ENCODE measurements around the gene GOLT1A. TPM values are rescaled to one million over a fixed set of nuclear protein-coding genes. Genes with fewer than 3 reads are reported as not detected.
A peak's percentile ranks its signal among the peaks of the same experiment; 100 is the strongest.

Gene GOLT1A
- total RNA-seq, 1 donor from 2014 or later, result 4.2 TPM

GRCh38 chr1:204170494-204171155, 43.2 kb downstream of the GOLT1A start:
- H3K27ac Mint-ChIP-seq, result no peak overlapping the region
- peaks cover 4% of the 10 kb centered on the region for H3K4me1 Mint-ChIP-seq (ENCODE audit: low read depth)
- TF ChIP-seq CTCF (IDR thresholded peaks at IDR 0.05; ENCODE audit: unreplicated experiment), result no peak
- peaks cover 8% of the 10 kb centered on the region for H3K9me3 Mint-ChIP-seq (ENCODE audit: low read depth)
- no peak for DNase-seq (ENCODE audit: low spot score, unreplicated experiment)
- H3K27me3 Mint-ChIP-seq, result peaks cover 2% of the 10 kb centered on the region
- peaks cover 2% of the 10 kb centered on the region for H3K36me3 Mint-ChIP-seq (ENCODE audit: insufficient read depth)
- H3K4me3 Mint-ChIP-seq (ENCODE audit: low read depth), result no peak overlapping the region

GRCh38 chr1:204169858-204170257, 43.9 kb downstream of the GOLT1A start:
- H3K4me1 Mint-ChIP-seq (ENCODE audit: low read depth), result peaks cover 4% of the 10 kb centered on the region
- peaks cover 2% of the 10 kb centered on the region for H3K36me3 Mint-ChIP-seq (ENCODE audit: insufficient read depth)
- H3K27me3 Mint-ChIP-seq, result peaks cover 2% of the 10 kb centered on the region
- H3K4me3 Mint-ChIP-seq (ENCODE audit: low read depth), result no peak overlapping the region
- TF ChIP-seq CTCF (IDR thresholded peaks at IDR 0.05; ENCODE audit: unreplicated experiment), result no peak
- no peak overlapping the region for H3K27ac Mint-ChIP-seq
- no peak for DNase-seq (ENCODE audit: low spot score, unreplicated experiment)
- peaks cover 8% of the 10 kb centered on the region for H3K9me3 Mint-ChIP-seq (ENCODE audit: low read depth)

GRCh38 chr1:204167730-204168129, 46.1 kb downstream of the GOLT1A start:
- Mint-ChIP-seq H3K9me3 (ENCODE audit: low read depth) (peaks cover 8% of the 10 kb centered on the region), H3K36me3 (ENCODE audit: insufficient read depth) (peaks cover 2% of the 10 kb centered on the region), H3K27ac (no peak overlapping the region), H3K4me1 (ENCODE audit: low read depth) (peaks cover 4% of the 10 kb centered on the region), H3K4me3 (ENCODE audit: low read depth) (no peak overlapping the region), H3K27me3 (peaks cover 2% of the 10 kb centered on the region)
- TF ChIP-seq CTCF (IDR thresholded peaks at IDR 0.05; ENCODE audit: unreplicated experiment), result no peak
- DNase-seq (ENCODE audit: low spot score, unreplicated experiment), result no peak

GRCh38 chr1:204166219-204166618, 47.6 kb downstream of the GOLT1A start, which contains the start of gene REN:
Gene REN (minus strand): TSS chr1:204166337. CDS start chr1:204166293, 44 bp downstream.
- no peak within 1 kb of the TSS for H3K4me3 Mint-ChIP-seq (ENCODE audit: low read depth)
- peaks cover 8% of the 10 kb centered on the region for H3K9me3 Mint-ChIP-seq (ENCODE audit: low read depth)
- TF ChIP-seq CTCF (IDR thresholded peaks at IDR 0.05; ENCODE audit: unreplicated experiment), result no peak
- H3K4me1 Mint-ChIP-seq (ENCODE audit: low read depth), result peaks cover 2% of the 10 kb centered on the region
- peaks cover 2% of the 10 kb centered on the region for H3K36me3 Mint-ChIP-seq (ENCODE audit: insufficient read depth)
- no peak for DNase-seq (ENCODE audit: low spot score, unreplicated experiment)
- H3K27ac Mint-ChIP-seq, result no peak within 1 kb of the TSS
- H3K27me3 Mint-ChIP-seq, result peaks cover 5% of the 10 kb centered on the region

- H3K27me3 Mint-ChIP-seq, result peaks cover 19% of the 10 kb centered on the region
- TF ChIP-seq CTCF (IDR thresholded peaks at IDR 0.05; ENCODE audit: unreplicated experiment), result peak; percentile 100
- peak; percentile 83 for DNase-seq (ENCODE audit: low spot score, unreplicated experiment)
- no peaks in the 10 kb centered on the region for H3K9me3 Mint-ChIP-seq (ENCODE audit: low read depth)
- H3K4me3 Mint-ChIP-seq (ENCODE audit: low read depth), result no peak overlapping the region
- H3K27ac Mint-ChIP-seq, result no peak overlapping the region
- peaks cover 2% of the 10 kb centered on the region for H3K4me1 Mint-ChIP-seq (ENCODE audit: low read depth)
- H3K36me3 Mint-ChIP-seq (ENCODE audit: insufficient read depth), result no peaks in the 10 kb centered on the region
Measured at GRCh38 chr1:204162494-204163074, 51.2 kb downstream of the GOLT1A start.

Measured in progenitor cell of endocrine pancreas (in vitro differentiated cells).